Heart right ventricle (tissue), 16 donors: ENCODE results near the gene CLMN. TPM values are rescaled to one million over a fixed set of nuclear protein-coding genes. Genes with fewer than 3 reads are reported as not detected.
A peak's percentile ranks its signal among the peaks of the same experiment; 100 is the strongest.

Source experiments
- ATAC-seq, 8 donors: fragments of 200-7000 bp; cut with Tn5 transposase; one replicate each; pipeline ENCODE4 v1.9.1; 2020; ENCODE audit warnings: mild to moderate bottlenecking in 8 of 8, moderate library complexity in 8 of 8, moderate number of reproducible peaks in 1 of 8
- DNase-seq, 2 donors: peaks; one replicate each; pipeline ENCODE4 v3.0.0-alpha.2; 2020
- H3K27ac ChIP-seq, 10 donors: fragments of 200-600 bp; sonication (generic) in 2 of 10; one replicate each; pipeline versions ENCODE4 v1.5.0 to v1.8.0; 2020 to 2022; ENCODE audit warnings: mild to moderate bottlenecking in 3 of 10
- H3K27me3 ChIP-seq, 7 donors: fragments of 200-600 bp; one replicate each; pipeline ENCODE4 v1.8.0; 2021 to 2022; ENCODE audit warnings: mild to moderate bottlenecking in 2 of 7
- H3K36me3 ChIP-seq, 9 donors: fragments of 200-600 bp; sonication (generic) in 1 of 9; one replicate each; pipeline versions ENCODE4 v1.5.0 to v1.8.0; 2020 to 2022; ENCODE audit warnings: mild to moderate bottlenecking in 2 of 9
- H3K4me1 ChIP-seq, 9 donors: fragments of 200-600 bp; sonication (generic) in 1 of 9; one replicate each; pipeline versions ENCODE4 v1.5.0 to v1.8.0; 2020 to 2022; ENCODE audit warnings: mild to moderate bottlenecking in 4 of 9
- H3K4me3 ChIP-seq, 10 donors: fragments of 200-600 bp; sonication (generic) in 2 of 10; one replicate each; pipeline versions ENCODE4 v1.5.0 to v1.8.0; 2020 to 2022; ENCODE audit warnings: mild to moderate bottlenecking in 7 of 10, moderate library complexity in 2 of 10
- H3K9me3 ChIP-seq, 11 donors: fragments of 200-600 bp in 10 of 11; sonication (generic) in 2 of 11; one replicate each; pipeline versions ENCODE4 v1.5.0 to v1.8.0; 2013 to 2022; ENCODE audit warnings: mild to moderate bottlenecking in 2 of 11, control low read depth in 1 of 11, moderate library complexity in 1 of 11
- CTCF ChIP-seq, 9 donors: fragments of 200-600 bp; sonication (generic) in 2 of 9; IDR thresholded peaks; one replicate each; pipeline versions ENCODE4 v1.5.0 to v1.8.0; 2021 to 2022; ENCODE audit warnings: antibody characterized with exemption in 9 of 9, mild to moderate bottlenecking in 5 of 9, moderate library complexity in 1 of 9
- WGBS, 2 donors: extraction: QIAGEN DNeasy Blood & Tissue Kit; methylation state at CpG; one replicate each; pipeline ENCODE4 v1.1.7; 2013; ENCODE audit warnings: inconsistent platforms in 1 of 2; 5-methylcytosine and 5-hydroxymethylcytosine counted together
- intact Hi-C, 10 donors: fragments of 100-400 bp; cut with DNase I; formaldehyde crosslinking; loops; one replicate each; pipeline versions ENCODE4 v1.11.1 to v1.14.2; 2022
- polyA plus RNA-seq, 2 donors: library from polyadenylated mRNA; stranded (reverse); fragments of 200-250 nt; gene quantifications; one replicate each; pipeline ENCODE4 v1.2.3, GENCODE V29; 2013
- total RNA-seq, 10 donors: library from RNA; stranded (reverse); fragmentation: NEBNext Ultra II Directional in 3 of 10; extraction: Animal tissue kit (Norgen Biotek cat#: 25700) in 3 of 10; gene quantifications; one replicate each; pipeline versions ENCODE4 v1.2.1 to v1.2.4, GENCODE V29; 2021 to 2023
- donor health status: Arrhythmogenic right ventricular cardiomyopathy.
- donor health status: ischemic (EF 13 %, LVEDD 7.1; RV severe dilation, severe dysfunction).
- donor health status: healthy with polysubstance abuse.
- donor health status: DM: no; HTN: yes; CAD: no.
- donor health status: DM: no; HTN: no; CAD: no.
- donor health status: ischemic (EF 25% LVEDD 6.9; RV normal size, moderate dysfunction).
- donor health status: ischemic (EF 25% LVEDD 5.7; RV mildly dilated, moderate dysfunction).
- donor health status: healthy.
- donor health status: DM: yes; HTN: yes; CAD: no.
- donor health status: Ischemic cardiomyopathy.
- donor health status: ischemic (EF 35%, LVEDD 5.7; RV mildly dilated, moderate dysfunction).
- donor health status: nonischemic (EF 11% LVEDD 7.7; RV severe dilation, severe dysfunction).
- donor health status: DM: yes; HTN: yes; CAD: no.
- donor health status: PGD.
- donor health status: ischemic (EF 29% LVEDD 5.4; RV normal size, mild dysfunction).
- donor health status: nonischemic (EF 23%, LVEDD 6.1; RV moderate dilation, normal function).

CLMN gene
- total and polyA plus RNA-seq, 12 donors = 2.6 to 14.5 (median 5.9) TPM

- ATAC-seq (no peak), DNase-seq (no peak)
- Histone ChIP-seq H3K9me3 (no peaks in the 10 kb centered on the region), H3K27ac (no peak overlapping the region), H3K27me3 (peaks cover 0 to 14% (median 5%) of the 10 kb centered on the region in 7 donors), H3K4me3 (no peak overlapping the region), H3K36me3 (no peaks in the 10 kb centered on the region), H3K4me1 (peaks cover 0 to 14% (median 0%) of the 10 kb centered on the region in 9 donors)
- TF ChIP-seq CTCF (IDR thresholded peaks at IDR 0.05) = no peak
- WGBS, 2 donors = 89 to 94% methylated on average over 3 of the region's 3 CpGs
- intact Hi-C loops = loop anchor here in 1 of 10 donors (10.0 kb wide), 1 partner anchor 98 kb away; no protein-coding TSS in a partner anchor
Measured at GRCh38 chr14:95326987-95327386, 7.3 kb upstream of the CLMN start.

GRCh38 chr14:95323917-95324316 is 4.2 kb upstream of the CLMN start:
- Histone ChIP-seq H3K36me3 (no peaks in the 10 kb centered on the region), H3K9me3 (no peaks in the 10 kb centered on the region), H3K27ac (no peak overlapping the region), H3K4me3 (no peak overlapping the region), H3K4me1 (peaks cover 0 to 25% (median 14%) of the 10 kb centered on the region in 9 donors), H3K27me3 (peaks cover 0 to 16% (median 0%) of the 10 kb centered on the region in 7 donors)
- 83 to 90% methylated on average over 7 of the region's 7 CpGs for WGBS, 2 donors
- TF ChIP-seq CTCF (IDR thresholded peaks at IDR 0.05) = no peak
- intact Hi-C loops = loop anchor here in 2 of 10 donors (5.0 to 10.0 kb wide), 2 partner anchors 33 to 101 kb away; no protein-coding TSS in a partner anchor
- ATAC-seq (no peak), DNase-seq (no peak)

GRCh38 chr14:95323361-95323760 is 3.7 kb upstream of the CLMN start:
- peaks cover 0 to 19% (median 0%) of the 10 kb centered on the region in 7 donors for H3K27me3 ChIP-seq
- no peaks in the 10 kb centered on the region for H3K36me3 ChIP-seq
- H3K4me3 ChIP-seq = no peak overlapping the region
- intact Hi-C loops = loop anchor here in 2 of 10 donors (5.0 to 10.0 kb wide), 2 partner anchors 34 to 101 kb away; no protein-coding TSS in a partner anchor
- 92 to 95% methylated on average over 6 of the region's 6 CpGs for WGBS, 2 donors
- TF ChIP-seq CTCF (IDR thresholded peaks at IDR 0.05) = no peak
- ATAC-seq (no peak), DNase-seq (no peak)
- peak overlapping the region in 1 of 10 donors; percentile 60 for H3K27ac ChIP-seq
- no peaks in the 10 kb centered on the region for H3K9me3 ChIP-seq
- peaks cover 0 to 31% (median 19%) of the 10 kb centered on the region in 9 donors for H3K4me1 ChIP-seq

GRCh38 chr14:95322651-95323050 is 2.9 kb upstream of the CLMN start:
- 89 to 94% methylated on average over 4 of the region's 4 CpGs for whole genome bisulfite sequencing, 2 donors
- H3K36me3 ChIP-seq = no peaks in the 10 kb centered on the region
- peaks cover 0 to 32% (median 19%) of the 10 kb centered on the region in 9 donors for H3K4me1 ChIP-seq
- no peak for ATAC-seq
- no peak for TF ChIP-seq CTCF (IDR thresholded peaks at IDR 0.05)
- intact Hi-C loops = loop anchor here in 2 of 10 donors (5.0 to 10.0 kb wide), 2 partner anchors 35 to 102 kb away; no protein-coding TSS in a partner anchor
- DNase-seq = no peak
- H3K4me3 ChIP-seq = no peak overlapping the region
- H3K27me3 ChIP-seq = peaks cover 0 to 20% (median 0%) of the 10 kb centered on the region in 7 donors
- H3K9me3 ChIP-seq = no peaks in the 10 kb centered on the region
- peak overlapping the region in 1 of 10 donors; percentile 60 for H3K27ac ChIP-seq
